Peyer's patch (tissue), 4 donors: Measurements from ENCODE around the gene CHAF1B.

Experiments
- POLR2A ChIP-seq, 2 donors: fragments of 450-650 bp; IDR thresholded peaks; one replicate each; pipeline ENCODE4 v1.5.1; 2017; ENCODE audit warnings: antibody characterized with exemption in 2 of 2, mild to moderate bottlenecking in 2 of 2, moderate library complexity in 2 of 2
- TF ChIP-seq, protein P1 (sequence below), 6 experiments: fragments of 450-650 bp in 4 of 6; fragments of 200-600 bp in 2 of 6; sonication (generic) in 1 of 6; IDR thresholded peaks; one replicate each; pipeline ENCODE4 v1.5.1; 2017 to 2019; ENCODE audit warnings: antibody characterized with exemption in 6 of 6, mild to moderate bottlenecking in 3 of 6, moderate library complexity in 1 of 6

DNA sequence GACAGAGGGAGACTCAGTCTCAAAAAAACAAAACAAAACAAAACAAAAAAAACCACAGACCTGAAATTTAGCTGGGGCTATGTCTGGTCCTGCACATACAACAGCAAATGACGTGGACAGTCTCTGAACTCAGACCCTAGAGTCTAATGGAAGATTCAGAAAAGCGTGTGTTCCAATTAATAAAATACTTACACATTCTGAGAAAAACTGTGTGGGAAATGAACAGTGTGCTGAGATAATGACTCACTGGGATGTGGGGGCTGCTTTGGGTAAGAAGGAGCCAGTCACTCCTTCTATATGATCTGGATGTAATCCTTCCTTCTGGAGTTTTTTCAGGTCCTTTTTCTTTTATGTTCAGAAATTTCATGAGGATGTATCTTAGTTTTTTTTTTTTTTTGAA lies 65.3 kb downstream of the CHAF1B start:
- TF ChIP-seq, protein P1, sequence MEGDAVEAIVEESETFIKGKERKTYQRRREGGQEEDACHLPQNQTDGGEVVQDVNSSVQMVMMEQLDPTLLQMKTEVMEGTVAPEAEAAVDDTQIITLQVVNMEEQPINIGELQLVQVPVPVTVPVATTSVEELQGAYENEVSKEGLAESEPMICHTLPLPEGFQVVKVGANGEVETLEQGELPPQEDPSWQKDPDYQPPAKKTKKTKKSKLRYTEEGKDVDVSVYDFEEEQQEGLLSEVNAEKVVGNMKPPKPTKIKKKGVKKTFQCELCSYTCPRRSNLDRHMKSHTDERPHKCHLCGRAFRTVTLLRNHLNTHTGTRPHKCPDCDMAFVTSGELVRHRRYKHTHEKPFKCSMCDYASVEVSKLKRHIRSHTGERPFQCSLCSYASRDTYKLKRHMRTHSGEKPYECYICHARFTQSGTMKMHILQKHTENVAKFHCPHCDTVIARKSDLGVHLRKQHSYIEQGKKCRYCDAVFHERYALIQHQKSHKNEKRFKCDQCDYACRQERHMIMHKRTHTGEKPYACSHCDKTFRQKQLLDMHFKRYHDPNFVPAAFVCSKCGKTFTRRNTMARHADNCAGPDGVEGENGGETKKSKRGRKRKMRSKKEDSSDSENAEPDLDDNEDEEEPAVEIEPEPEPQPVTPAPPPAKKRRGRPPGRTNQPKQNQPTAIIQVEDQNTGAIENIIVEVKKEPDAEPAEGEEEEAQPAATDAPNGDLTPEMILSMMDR (IDR thresholded peaks at IDR 0.05) = no peak
- TF ChIP-seq POLR2A (IDR thresholded peaks at IDR 0.05) = no peak
